HG02943 (cell line): ENCODE data around the gene LGI4.
"Not testable (repeated sequence)": the region's sequence is repeated elsewhere in the genome, so short reads cannot be mapped to it uniquely, and the experiment has no call there.

Source experiments
- ATAC-seq: cut with Tn5 transposase; IDR thresholded peaks from one replicate; pipeline ENCODE4 v1.9.1; 2021; ENCODE audit warnings: mild to moderate bottlenecking, low read depth, moderate library complexity; ENCODE audit not compliant: unreplicated experiment

The LGI4 gene

GRCh38 chr19:35142606-35143230 is 7.9 kb upstream of the LGI4 start:
- no peak for ATAC-seq

- ATAC-seq: no peak
Measured at GRCh38 chr19:35141837-35142605, 7.2 kb upstream of the LGI4 start.

- ATAC-seq: no peak
Measured at GRCh38 chr19:35140962-35141836, 6.3 kb upstream of the LGI4 start.

GRCh38 chr19:35140207-35140961 is 5.5 kb upstream of the LGI4 start:
- ATAC-seq: no peak

- ATAC-seq: no peak
Measured at GRCh38 chr19:35138305-35138892, 3.5 kb upstream of the LGI4 start, which contains the start of gene FXYD1. Gene FXYD1, plus strand, starts transcription at chr19:35138824. Its CDS starts 1,256 bp downstream, at chr19:35140080.

- no peak for ATAC-seq
Measured at GRCh38 chr19:35136977-35137702, 2.3 kb upstream of the LGI4 start.

GRCh38 chr19:35136231-35136630 is 1.4 kb upstream of the LGI4 start:
- no peak for ATAC-seq

GRCh38 chr19:35135389-35135909 is 590 bp upstream of the LGI4 start:
- no peak for ATAC-seq

GRCh38 chr19:35133826-35134225 is 1.0 kb downstream of the LGI4 start:
- no peak for ATAC-seq

- no peak for ATAC-seq
Measured at GRCh38 chr19:35132254-35132653, 2.6 kb downstream of the LGI4 start.

GRCh38 chr19:35130761-35131720 is 3.8 kb downstream of the LGI4 start:
- ATAC-seq: no peak

GRCh38 chr19:35129724-35130274 is 5.1 kb downstream of the LGI4 start:
- not testable (repeated sequence) for ATAC-seq

GRCh38 chr19:35128398-35129057 is 6.3 kb downstream of the LGI4 start:
- ATAC-seq: no peak

GRCh38 chr19:35127871-35128270 is 7.0 kb downstream of the LGI4 start:
- no peak for ATAC-seq

GRCh38 chr19:35126624-35126959 is 8.3 kb downstream of the LGI4 start:
- no peak for ATAC-seq

- ATAC-seq: no peak
Measured at GRCh38 chr19:35125749-35126623, 8.9 kb downstream of the LGI4 start.
